HUES64 (cell line): ENCODE measurements around the gene CUEDC1.

Experiments
- H3K27ac ChIP-seq: 2 replicates; pipeline ENCODE4 v1.7.0; 2013; ENCODE audit warnings: low read depth, low read length, inconsistent platforms
- H3K27me3 ChIP-seq: 2 replicates; pipeline ENCODE4 v1.6.1; 2013; ENCODE audit warnings: mild to moderate bottlenecking, low read length; ENCODE audit not compliant: insufficient read depth
- H3K36me3 ChIP-seq: 2 replicates; pipeline ENCODE4 v1.6.1; 2013; ENCODE audit warnings: mild to moderate bottlenecking, low read length; ENCODE audit not compliant: insufficient read depth
- H3K4me1 ChIP-seq: 2 replicates; pipeline ENCODE4 v1.6.1; 2013; ENCODE audit warnings: mild to moderate bottlenecking, low read length, moderate library complexity; ENCODE audit not compliant: insufficient read depth
- H3K4me3 ChIP-seq: 2 replicates; pipeline ENCODE4 v1.5.1; 2013; ENCODE audit warnings: mild to moderate bottlenecking, low read length, moderate library complexity
- H3K9ac ChIP-seq: 2 replicates; pipeline ENCODE4 v1.6.1; 2013; ENCODE audit warnings: mild to moderate bottlenecking, low read depth, low read length
- H3K9me3 ChIP-seq: 2 replicates; pipeline ENCODE4 v1.6.1; 2013; ENCODE audit warnings: low read depth, low read length; ENCODE audit not compliant: insufficient read depth
- WGBS: fragments of 150-250, 120-280 bp; methylation state at CpG from one replicate; pipeline ENCODE4 v1.1.7; 2013; ENCODE audit warnings: missing lambda C conversion rate; 5-methylcytosine and 5-hydroxymethylcytosine counted together

Gene CUEDC1

GRCh38 chr17:57862694-57863667, 92.2 kb downstream of the CUEDC1 start:
- no peak overlapping the region for H3K9ac ChIP-seq
- no peaks in the 10 kb centered on the region for H3K9me3 ChIP-seq
- H3K4me3 ChIP-seq: peak overlapping the region; percentile 52; the same call in 1 of the 2 replicates
- H3K27ac ChIP-seq: no peak overlapping the region; the same call in 1 of the 2 replicates
- peaks cover 40% of the 10 kb centered on the region for H3K27me3 ChIP-seq
- H3K4me1 ChIP-seq: peaks cover 20% of the 10 kb centered on the region
- WGBS: 62% methylated on average over 16 of the region's 16 CpGs
- no peaks in the 10 kb centered on the region for H3K36me3 ChIP-seq

DNA sequence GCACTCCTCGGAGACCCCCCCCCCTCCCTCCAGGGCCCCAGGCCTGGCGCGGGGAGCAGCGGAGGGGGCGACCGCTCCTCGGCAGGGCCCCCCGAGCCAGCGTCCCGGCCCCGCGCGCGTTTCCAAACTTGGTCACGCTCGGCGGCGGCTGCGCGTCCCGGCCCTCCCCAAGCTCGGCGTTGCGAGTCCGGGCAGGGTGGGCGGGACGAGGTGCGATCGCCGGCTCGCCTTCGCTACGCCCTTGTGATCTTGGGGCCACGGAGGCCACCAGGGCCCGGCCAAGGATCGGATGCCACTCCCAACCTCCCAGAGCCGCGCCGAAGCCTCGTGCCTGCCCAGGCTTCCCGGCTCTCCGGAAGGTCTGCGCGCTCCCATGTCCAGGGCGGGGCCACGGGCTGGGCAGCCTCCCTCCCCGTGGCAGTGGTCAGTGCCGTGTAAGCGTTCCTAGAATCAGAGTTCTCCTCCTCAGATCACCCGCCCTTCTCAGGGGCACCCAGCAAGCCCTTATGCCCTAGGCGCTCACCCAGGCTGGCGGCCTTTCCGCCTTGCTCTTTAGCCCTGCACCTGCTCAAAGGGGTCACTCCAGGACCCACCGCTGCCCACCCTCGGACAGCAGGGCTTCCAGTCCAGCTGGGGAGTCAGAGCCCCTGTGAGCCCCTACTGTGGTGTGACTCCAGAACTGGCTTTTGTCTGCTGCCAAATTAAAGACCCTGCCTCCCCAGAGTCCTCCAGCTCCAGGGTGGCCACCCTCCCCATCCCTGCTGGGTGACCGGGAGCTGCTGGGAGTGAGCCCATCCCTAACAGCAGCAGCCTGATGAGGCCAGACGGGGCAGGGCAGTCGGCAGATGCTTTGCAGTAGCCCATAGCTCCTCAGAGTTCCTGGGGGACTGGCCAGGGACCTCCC, 93.2 kb downstream of the CUEDC1 start:
- WGBS: 13% methylated on average over 58 of the region's 58 CpGs
- Histone ChIP-seq H3K9ac (peak overlapping the region; percentile 2; the same call in 1 of the 2 replicates), H3K4me1 (peaks cover 16% of the 10 kb centered on the region), H3K27me3 (peaks cover 40% of the 10 kb centered on the region), H3K36me3 (no peaks in the 10 kb centered on the region), H3K9me3 (no peaks in the 10 kb centered on the region), H3K27ac (no peak overlapping the region), H3K4me3 (peak overlapping the region; percentile 52)

DNA sequence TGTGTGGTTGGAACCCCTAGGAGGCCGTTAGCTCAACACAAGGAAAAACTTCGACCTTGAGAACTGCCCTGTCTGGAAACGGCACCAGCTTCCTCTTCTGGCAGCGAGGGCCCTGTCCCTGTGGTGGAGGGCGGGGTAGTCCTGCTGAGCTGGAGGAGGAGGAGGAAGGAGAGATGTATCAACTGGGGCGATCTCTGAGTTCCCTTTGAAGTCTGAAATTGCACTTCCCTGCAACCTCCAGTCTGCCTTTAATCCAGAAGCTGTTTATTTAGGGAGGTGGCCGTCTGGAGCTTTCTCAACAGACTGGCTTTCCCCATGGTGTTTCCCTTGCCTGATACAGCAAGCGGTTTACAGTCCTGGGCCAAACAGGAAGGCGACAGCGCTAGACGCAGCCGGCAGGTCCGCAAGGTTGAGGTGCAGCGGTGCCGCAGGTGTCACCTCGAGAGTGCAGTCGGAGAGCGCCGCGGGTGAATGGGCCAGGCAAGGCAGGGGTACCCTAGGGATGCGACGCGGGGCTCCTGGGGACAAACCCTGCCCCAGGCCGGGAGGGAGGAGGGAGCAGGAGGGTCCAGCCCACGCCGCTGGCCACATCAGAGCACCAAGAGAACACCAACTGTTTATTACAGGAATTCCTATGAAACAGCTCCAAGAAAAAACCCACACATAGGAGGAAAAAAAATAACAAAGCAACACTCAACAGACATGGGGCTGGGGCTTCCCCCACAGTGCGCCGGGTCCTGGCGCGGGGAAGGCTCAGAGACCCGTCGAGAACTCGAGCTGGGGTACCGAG, 94.0 kb downstream of the CUEDC1 start:
- Histone ChIP-seq H3K4me3 (peak overlapping the region; percentile 52), H3K9ac (peak overlapping the region; percentile 2; the same call in 1 of the 2 replicates), H3K27ac (no peak overlapping the region), H3K9me3 (no peaks in the 10 kb centered on the region), H3K36me3 (no peaks in the 10 kb centered on the region), H3K27me3 (peaks cover 40% of the 10 kb centered on the region), H3K4me1 (peaks cover 16% of the 10 kb centered on the region)
- 4% methylated on average over 34 of the region's 34 CpGs for WGBS

GRCh38 chr17:57860414-57860999, 94.7 kb downstream of the CUEDC1 start:
- no peak overlapping the region for H3K27ac ChIP-seq
- no peaks in the 10 kb centered on the region for H3K9me3 ChIP-seq
- no peak overlapping the region for H3K9ac ChIP-seq
- H3K4me3 ChIP-seq: peak overlapping the region; percentile 52
- 84% methylated on average over 6 of the region's 6 CpGs for WGBS
- H3K36me3 ChIP-seq: no peaks in the 10 kb centered on the region
- H3K27me3 ChIP-seq: peaks cover 40% of the 10 kb centered on the region
- peaks cover 16% of the 10 kb centered on the region for H3K4me1 ChIP-seq

DNA sequence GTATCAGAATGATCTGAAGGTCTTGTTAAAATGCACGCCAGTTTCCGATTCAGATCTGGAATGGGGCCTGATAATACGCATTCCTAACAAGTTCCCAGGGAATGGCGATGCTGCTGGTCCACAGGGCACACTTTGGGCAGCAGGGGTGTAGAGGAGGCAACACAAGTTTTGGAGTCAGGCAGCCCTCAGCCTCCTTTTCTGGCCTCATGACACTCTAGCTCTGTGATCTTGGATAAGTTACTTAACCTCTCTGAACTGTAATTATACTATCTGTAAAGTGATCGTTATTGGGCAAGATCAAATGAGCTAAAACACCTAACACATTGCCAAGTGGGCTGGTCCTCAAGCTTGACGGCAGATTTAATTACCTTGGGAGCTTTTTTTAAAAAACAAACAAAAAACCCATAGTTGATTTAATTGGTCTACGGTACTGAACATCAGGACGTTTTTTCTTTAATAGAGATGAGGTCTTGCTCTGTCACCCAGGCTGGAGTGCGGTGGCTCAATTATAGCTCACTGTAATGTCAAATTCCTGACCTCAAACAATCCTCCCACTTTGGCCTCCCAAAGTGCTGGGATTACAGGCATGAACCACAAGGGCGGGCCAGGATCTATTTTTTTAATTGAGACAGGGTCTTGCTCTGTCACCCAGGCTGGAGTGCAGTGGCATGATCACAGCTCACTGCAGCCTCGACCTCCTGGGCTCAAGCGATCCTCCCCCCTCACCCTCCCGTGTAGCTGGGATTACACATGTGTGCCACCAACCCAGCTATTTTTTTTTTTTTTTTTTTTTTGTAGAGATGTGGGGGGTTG, 95.4 kb downstream of the CUEDC1 start:
- no peaks in the 10 kb centered on the region for H3K36me3 ChIP-seq
- no peaks in the 10 kb centered on the region for H3K9me3 ChIP-seq
- H3K27me3 ChIP-seq: peaks cover 40% of the 10 kb centered on the region
- no peak overlapping the region for H3K4me3 ChIP-seq
- no peak overlapping the region for H3K9ac ChIP-seq
- H3K27ac ChIP-seq: no peak overlapping the region
- 88% methylated on average over 12 of the region's 13 CpGs for WGBS
- peaks cover 16% of the 10 kb centered on the region for H3K4me1 ChIP-seq

- WGBS: 87% methylated on average over 5 of the region's 5 CpGs
- Histone ChIP-seq H3K9ac (no peak overlapping the region), H3K9me3 (no peaks in the 10 kb centered on the region), H3K4me1 (peaks cover 16% of the 10 kb centered on the region), H3K4me3 (no peak overlapping the region), H3K27me3 (peaks cover 40% of the 10 kb centered on the region), H3K27ac (no peak overlapping the region), H3K36me3 (no peaks in the 10 kb centered on the region)
These were observed 96.4 kb downstream of the CUEDC1 start for GRCh38 chr17:57858838-57859237.

GRCh38 chr17:57856792-57857620, 98.2 kb downstream of the CUEDC1 start:
- Histone ChIP-seq H3K9me3 (no peaks in the 10 kb centered on the region), H3K4me1 (peaks cover 11% of the 10 kb centered on the region; the same call in 1 of the 2 replicates), H3K9ac (no peak overlapping the region), H3K27ac (no peak overlapping the region), H3K27me3 (peaks cover 29% of the 10 kb centered on the region), H3K4me3 (no peak overlapping the region), H3K36me3 (no peaks in the 10 kb centered on the region)
- WGBS: 92% methylated on average over 10 of the region's 10 CpGs

DNA sequence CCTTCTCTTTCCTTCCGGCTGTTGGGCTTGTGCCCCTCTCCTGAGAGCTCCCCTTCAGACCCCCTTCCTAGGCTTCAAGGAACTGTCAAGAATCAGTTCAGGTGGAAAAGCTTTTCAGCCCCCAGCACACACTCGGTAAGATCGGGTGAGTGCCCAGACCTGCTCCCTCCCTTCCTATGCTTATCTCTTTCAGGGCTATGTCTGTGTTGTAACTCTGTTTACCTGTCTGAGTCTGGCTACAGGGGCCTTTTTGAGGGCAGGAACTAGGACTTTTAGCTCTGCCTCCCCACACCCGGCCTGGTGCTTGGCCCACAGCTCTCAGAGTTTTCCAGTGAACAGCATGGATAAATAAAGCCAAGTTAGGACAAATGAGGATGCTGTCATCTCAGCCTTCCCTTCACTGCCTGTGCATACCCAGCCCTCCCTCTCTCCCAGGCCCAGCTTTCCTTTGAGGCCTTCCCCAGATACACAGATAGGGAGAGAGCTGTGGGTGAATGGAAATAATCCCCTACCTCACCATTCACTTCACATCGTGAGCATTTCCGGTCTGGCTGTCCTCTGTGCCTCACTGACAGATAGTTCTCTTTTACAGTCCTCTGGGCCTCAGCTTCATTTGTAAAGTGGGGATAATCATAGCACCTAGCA, 99.7 kb downstream of the CUEDC1 start:
- peaks cover 14% of the 10 kb centered on the region for H3K27me3 ChIP-seq
- no peaks in the 10 kb centered on the region for H3K36me3 ChIP-seq
- H3K9ac ChIP-seq: no peak overlapping the region
- no peaks in the 10 kb centered on the region for H3K9me3 ChIP-seq
- no peak overlapping the region for H3K27ac ChIP-seq
- 71% methylated on average over 6 of the region's 6 CpGs for WGBS
- peaks cover 7% of the 10 kb centered on the region; the same call in 1 of the 2 replicates for H3K4me1 ChIP-seq
- H3K4me3 ChIP-seq: no peak overlapping the region

GRCh38 chr17:57853695-57854094, 101.5 kb downstream of the CUEDC1 start:
- 92% methylated on average over 8 of the region's 8 CpGs for WGBS
- Histone ChIP-seq H3K4me3 (no peak overlapping the region), H3K27me3 (no peaks in the 10 kb centered on the region), H3K9me3 (no peaks in the 10 kb centered on the region), H3K27ac (no peak overlapping the region), H3K4me1 (peaks cover 10% of the 10 kb centered on the region), H3K36me3 (no peaks in the 10 kb centered on the region), H3K9ac (no peak overlapping the region)
